Thyroid gland (tissue), 4 donors: Measurements from ENCODE around the gene CD180. TPM values are rescaled to one million over a fixed set of nuclear protein-coding genes. Genes with fewer than 3 reads are reported as not detected.

ENCODE experiments used
- DNase-seq, 2 donors: peaks; one replicate each; pipeline ENCODE4 v3.0.0-alpha.2; 2019
- H3K27ac ChIP-seq, 3 donors: fragments of 200-600 bp; sonication (generic); 1 replicate in 2 of 3; 2 replicates in 1 of 3; pipeline ENCODE4 v1.5.1; 2016 to 2019; ENCODE audit warnings: mild to moderate bottlenecking in 1 of 3, moderate library complexity in 1 of 3
- H3K27me3 ChIP-seq: fragments of 200-600 bp; sonication (generic); one replicate; pipeline ENCODE4 v1.5.1; 2019
- H3K36me3 ChIP-seq, 2 donors: fragments of 200-600 bp; sonication (generic); one replicate each; pipeline ENCODE4 v1.5.1; 2016 to 2019
- H3K4me1 ChIP-seq, 2 donors: fragments of 200-600 bp; sonication (generic); one replicate each; pipeline ENCODE4 v1.5.1; 2017 to 2019
- H3K4me3 ChIP-seq, 3 donors: fragments of 200-600 bp; sonication (generic); replicated peaks in 1 of 3; 1 replicate in 2 of 3; 2 replicates in 1 of 3; pipeline ENCODE4 v1.5.1; 2016; ENCODE audit warnings: mild to moderate bottlenecking in 1 of 3
- H3K9me3 ChIP-seq: fragments of 200-600 bp; sonication (generic); one replicate; pipeline ENCODE4 v1.5.1; 2017
- POLR2A ChIP-seq, 2 donors: fragments of 450-650 bp; IDR thresholded peaks; one replicate each; pipeline ENCODE4 v1.6.1; 2017; ENCODE audit warnings: antibody characterized with exemption in 2 of 2, mild to moderate bottlenecking in 2 of 2, moderate library complexity in 1 of 2
- WGBS, 2 donors: methylation state at CpG; one replicate each; pipeline ENCODE4 v1.1.5; 2017; 5-methylcytosine and 5-hydroxymethylcytosine counted together
- intact Hi-C: fragments of 100-400 bp; cut with DNase I; formaldehyde crosslinking; loops from one replicate; pipeline ENCODE4 v1.15.1; 2023
- total RNA-seq, 4 donors: library from RNA; depleted of rRNA; stranded (reverse); fragments of >200 nt; gene quantifications; one replicate each; pipeline ENCODE4 v1.2.3, GENCODE V29; 2016
- TF ChIP-seq, protein P1 (sequence below), 6 experiments: fragments of 200-600 bp in 3 of 6; fragments of 450-650 bp in 3 of 6; sonication (generic) in 3 of 6; IDR thresholded peaks; one replicate each; pipeline ENCODE4 v1.5.1; 2016 to 2019; ENCODE audit warnings: antibody characterized with exemption in 6 of 6, mild to moderate bottlenecking in 2 of 6, inconsistent platforms in 1 of 6, moderate library complexity in 1 of 6

Gene CD180
- total RNA-seq, 4 donors from 2014 or later = 0.20 to 1.1 (median 0.61) TPM

GRCh38 chr5:67221487-67222242 lies 25.1 kb upstream of the CD180 start:
- H3K9me3 ChIP-seq = no peaks in the 10 kb centered on the region
- no peak overlapping the region for H3K4me3 ChIP-seq
- no peaks in the 10 kb centered on the region for H3K36me3 ChIP-seq
- intact Hi-C loops = no loop called here
- H3K27ac ChIP-seq = no peak overlapping the region
- peaks cover 0 to 4% of the 10 kb centered on the region in 2 donors for H3K4me1 ChIP-seq
- DNase-seq = no peak
- H3K27me3 ChIP-seq = no peaks in the 10 kb centered on the region
- TF ChIP-seq POLR2A (IDR thresholded peaks at IDR 0.05) = no peak
- TF ChIP-seq, protein P1, sequence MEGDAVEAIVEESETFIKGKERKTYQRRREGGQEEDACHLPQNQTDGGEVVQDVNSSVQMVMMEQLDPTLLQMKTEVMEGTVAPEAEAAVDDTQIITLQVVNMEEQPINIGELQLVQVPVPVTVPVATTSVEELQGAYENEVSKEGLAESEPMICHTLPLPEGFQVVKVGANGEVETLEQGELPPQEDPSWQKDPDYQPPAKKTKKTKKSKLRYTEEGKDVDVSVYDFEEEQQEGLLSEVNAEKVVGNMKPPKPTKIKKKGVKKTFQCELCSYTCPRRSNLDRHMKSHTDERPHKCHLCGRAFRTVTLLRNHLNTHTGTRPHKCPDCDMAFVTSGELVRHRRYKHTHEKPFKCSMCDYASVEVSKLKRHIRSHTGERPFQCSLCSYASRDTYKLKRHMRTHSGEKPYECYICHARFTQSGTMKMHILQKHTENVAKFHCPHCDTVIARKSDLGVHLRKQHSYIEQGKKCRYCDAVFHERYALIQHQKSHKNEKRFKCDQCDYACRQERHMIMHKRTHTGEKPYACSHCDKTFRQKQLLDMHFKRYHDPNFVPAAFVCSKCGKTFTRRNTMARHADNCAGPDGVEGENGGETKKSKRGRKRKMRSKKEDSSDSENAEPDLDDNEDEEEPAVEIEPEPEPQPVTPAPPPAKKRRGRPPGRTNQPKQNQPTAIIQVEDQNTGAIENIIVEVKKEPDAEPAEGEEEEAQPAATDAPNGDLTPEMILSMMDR (IDR thresholded peaks at IDR 0.05) = no peak
- WGBS, 2 donors = 88 to 89% methylated on average over 9 of the region's 9 CpGs

DNA sequence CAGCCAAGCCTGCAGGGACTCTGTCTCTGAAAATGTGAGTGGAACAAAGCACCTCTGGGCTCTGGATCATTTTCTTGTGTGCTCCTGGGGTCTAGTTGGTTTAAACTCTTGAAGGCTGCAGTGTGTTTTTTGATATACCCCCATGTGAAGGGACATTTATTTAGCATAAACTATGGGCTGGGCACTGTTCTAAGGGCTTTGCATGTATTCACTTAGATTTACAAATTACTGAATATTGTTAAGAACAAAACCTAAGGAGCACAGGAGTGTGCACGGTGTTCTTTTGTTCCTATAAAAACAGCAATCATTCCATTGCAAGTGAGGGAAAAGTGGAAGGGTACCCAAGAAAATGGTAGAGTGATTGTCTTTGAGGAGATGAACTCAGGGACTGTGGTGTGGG lies 20.0 kb upstream of the CD180 start:
- H3K4me3 ChIP-seq = no peak overlapping the region
- H3K9me3 ChIP-seq = no peaks in the 10 kb centered on the region
- peak overlapping the region in 2 of 3 donors; percentile 7 to 83 for H3K27ac ChIP-seq
- peaks cover 19 to 24% of the 10 kb centered on the region in 2 donors for H3K4me1 ChIP-seq
- no peak for DNase-seq
- WGBS, 2 donors = 91 to 96% methylated on average over 1 of the region's 1 CpG
- TF ChIP-seq, protein P1 (IDR thresholded peaks at IDR 0.05) = no peak
- no peak for TF ChIP-seq POLR2A (IDR thresholded peaks at IDR 0.05)
- H3K36me3 ChIP-seq = no peaks in the 10 kb centered on the region
- intact Hi-C loops = no loop called here
- no peaks in the 10 kb centered on the region for H3K27me3 ChIP-seq

- peak; percentile 81 to 84 for DNase-seq
- TF ChIP-seq, protein P1 (IDR thresholded peaks at IDR 0.05) = no peak
- TF ChIP-seq POLR2A (IDR thresholded peaks at IDR 0.05) = peak; percentile 3 to 28
- Histone ChIP-seq H3K27me3 (no peaks in the 10 kb centered on the region), H3K9me3 (no peaks in the 10 kb centered on the region), H3K27ac (peak overlapping the region; percentile 43 to 83 (median 69)), H3K36me3 (no peaks in the 10 kb centered on the region), H3K4me3 (no peak overlapping the region), H3K4me1 (peaks cover 19 to 24% of the 10 kb centered on the region in 2 donors)
- 42 to 50% methylated on average over 13 to 14 of the region's 19 CpGs for WGBS, 2 donors
- intact Hi-C loops = no loop called here
These were observed 19.2 kb upstream of the CD180 start for GRCh38 chr5:67215519-67216471.

- DNase-seq = peak; percentile 81 to 85
- Histone ChIP-seq H3K27me3 (no peaks in the 10 kb centered on the region), H3K27ac (peak overlapping the region; percentile 43 to 83 (median 69)), H3K36me3 (no peaks in the 10 kb centered on the region), H3K4me3 (no peak overlapping the region), H3K4me1 (peaks cover 19 to 24% of the 10 kb centered on the region in 2 donors), H3K9me3 (no peaks in the 10 kb centered on the region)
- TF ChIP-seq, protein P1 (IDR thresholded peaks at IDR 0.05) = peak in 3 of 6 experiments; percentile 16 to 31 (median 18)
- no peak for TF ChIP-seq POLR2A (IDR thresholded peaks at IDR 0.05)
- intact Hi-C loops = loop anchor here (5.0 kb wide), 1 partner anchor 53 kb away; no protein-coding TSS in a partner anchor
- WGBS, 2 donors = 70 to 79% methylated on average over 9 to 12 of the region's 12 CpGs
These were observed 18.3 kb upstream of the CD180 start for GRCh38 chr5:67214707-67215447.
